Testis (tissue), 2 donors: ENCODE results near the gene TAS2R4.

Source experiments
- POLR2A ChIP-seq: fragments of 450-650 bp; IDR thresholded peaks from one replicate; pipeline ENCODE4 v1.6.1; 2017; ENCODE audit warnings: antibody characterized with exemption, mild to moderate bottlenecking, moderate library complexity
- TF ChIP-seq, protein P1 (sequence below), 3 experiments: fragments of 450-650 bp in 2 of 3; fragments of 200-600 bp in 1 of 3; sonication (generic) in 1 of 3; IDR thresholded peaks; one replicate each; pipeline ENCODE4 v1.5.1; 2016 to 2019; ENCODE audit warnings: antibody characterized with exemption in 3 of 3, mild to moderate bottlenecking in 2 of 3, moderate library complexity in 1 of 3

DNA sequence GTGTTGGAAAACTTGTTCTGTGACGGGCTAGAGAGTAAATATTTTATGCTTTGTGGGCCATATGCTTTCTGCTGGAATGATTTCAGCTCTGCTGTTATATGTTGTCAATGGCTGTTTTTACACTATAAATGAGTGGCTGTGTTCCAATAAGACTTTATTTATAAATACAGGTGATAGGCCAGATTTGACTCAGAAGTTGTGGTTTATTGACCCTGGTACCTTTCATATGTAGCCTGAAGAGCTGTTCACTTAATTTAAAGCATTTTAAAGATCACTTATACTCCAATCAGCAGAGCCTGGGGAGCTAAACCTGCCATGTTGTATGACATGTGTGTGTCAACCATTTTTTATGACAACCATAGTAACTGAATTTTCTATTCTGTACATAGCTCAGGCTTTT is 47.5 kb upstream of the TAS2R4 start:
- TF ChIP-seq, protein P1, sequence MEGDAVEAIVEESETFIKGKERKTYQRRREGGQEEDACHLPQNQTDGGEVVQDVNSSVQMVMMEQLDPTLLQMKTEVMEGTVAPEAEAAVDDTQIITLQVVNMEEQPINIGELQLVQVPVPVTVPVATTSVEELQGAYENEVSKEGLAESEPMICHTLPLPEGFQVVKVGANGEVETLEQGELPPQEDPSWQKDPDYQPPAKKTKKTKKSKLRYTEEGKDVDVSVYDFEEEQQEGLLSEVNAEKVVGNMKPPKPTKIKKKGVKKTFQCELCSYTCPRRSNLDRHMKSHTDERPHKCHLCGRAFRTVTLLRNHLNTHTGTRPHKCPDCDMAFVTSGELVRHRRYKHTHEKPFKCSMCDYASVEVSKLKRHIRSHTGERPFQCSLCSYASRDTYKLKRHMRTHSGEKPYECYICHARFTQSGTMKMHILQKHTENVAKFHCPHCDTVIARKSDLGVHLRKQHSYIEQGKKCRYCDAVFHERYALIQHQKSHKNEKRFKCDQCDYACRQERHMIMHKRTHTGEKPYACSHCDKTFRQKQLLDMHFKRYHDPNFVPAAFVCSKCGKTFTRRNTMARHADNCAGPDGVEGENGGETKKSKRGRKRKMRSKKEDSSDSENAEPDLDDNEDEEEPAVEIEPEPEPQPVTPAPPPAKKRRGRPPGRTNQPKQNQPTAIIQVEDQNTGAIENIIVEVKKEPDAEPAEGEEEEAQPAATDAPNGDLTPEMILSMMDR (IDR thresholded peaks at IDR 0.05), result no peak
- TF ChIP-seq POLR2A, result no peak
